Measurements from ENCODE around the gene SMR3B.

The SMR3B gene

GRCh38 chr4:70382691-70383181, at the start of gene SMR3B:
Gene SMR3B (plus strand): TSS chr4:70383131. CDS start chr4:70384511, 1,380 bp downstream.
- DNase-seq, result no peak

GRCh38 chr4:70334681-70335080, 48.2 kb upstream of the SMR3B start, which contains the start of gene CABS1:
Gene CABS1 (plus strand): TSS chr4:70334981. CDS start chr4:70335040, 59 bp downstream.
- no peak for DNase-seq

DNA sequence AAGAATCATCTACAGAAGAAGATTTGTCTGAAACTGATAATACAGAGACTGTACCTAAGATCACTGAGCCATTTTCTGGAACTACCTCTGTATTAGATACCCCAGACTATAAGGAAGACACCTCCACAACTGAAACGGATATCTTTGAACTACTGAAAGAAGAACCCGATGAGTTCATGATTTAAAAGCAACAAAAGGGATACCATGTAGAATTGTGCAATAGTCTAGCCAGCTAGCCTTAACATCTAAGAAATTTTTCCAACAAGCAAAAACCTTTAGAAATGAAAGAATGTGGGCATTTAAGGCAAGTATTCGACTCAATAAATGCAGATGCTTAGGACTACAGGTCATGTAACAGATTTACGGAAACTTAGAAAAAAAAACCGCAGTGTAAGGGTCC, 46.9 kb upstream of the SMR3B start:
- no peak for DNase-seq

DNA sequence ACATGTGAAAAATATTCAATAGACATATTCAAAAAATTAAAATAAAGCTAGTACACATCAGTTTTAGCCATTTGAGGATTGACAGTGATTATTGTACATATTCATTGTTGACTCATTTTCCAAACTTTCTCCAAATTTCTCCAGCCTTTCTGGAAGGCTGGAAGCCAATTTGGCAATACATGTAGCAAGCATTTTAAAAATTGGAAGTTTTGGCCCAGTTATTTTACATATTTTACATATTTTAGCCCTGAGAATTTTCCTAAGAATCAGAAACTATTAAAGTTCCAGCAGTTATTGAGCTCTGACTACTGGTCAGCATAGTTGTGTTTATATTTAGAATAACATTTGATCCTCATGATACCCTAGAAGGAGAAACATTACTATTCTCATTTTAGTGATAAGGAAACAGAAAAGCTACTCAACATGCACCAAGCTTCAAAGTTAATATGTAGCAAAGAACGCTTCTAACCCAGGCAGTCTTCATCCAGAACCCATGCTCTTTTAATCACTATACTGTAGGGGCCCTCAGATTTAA, 45.0 kb upstream of the SMR3B start:
- no peak for DNase-seq

DNA sequence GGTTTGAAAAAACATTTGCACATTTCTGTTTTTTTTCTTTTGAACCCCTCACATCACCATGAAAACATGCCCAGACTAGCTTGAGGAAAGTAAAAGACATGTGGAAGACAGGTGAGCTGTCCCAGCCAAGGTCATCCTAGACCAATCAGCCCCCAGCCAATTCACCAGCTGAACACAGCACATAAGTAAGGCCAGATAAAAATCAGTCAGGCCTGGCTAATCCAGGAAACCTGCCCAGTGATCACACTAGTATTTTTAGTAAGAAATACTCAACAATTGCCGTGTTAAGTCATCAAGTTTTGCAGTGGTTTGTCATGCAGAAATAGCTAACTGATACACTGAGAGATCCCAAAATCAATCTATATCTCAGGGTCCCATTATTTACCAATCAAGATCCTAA, 26.7 kb upstream of the SMR3B start:
- DNase-seq, result no peak

DNA sequence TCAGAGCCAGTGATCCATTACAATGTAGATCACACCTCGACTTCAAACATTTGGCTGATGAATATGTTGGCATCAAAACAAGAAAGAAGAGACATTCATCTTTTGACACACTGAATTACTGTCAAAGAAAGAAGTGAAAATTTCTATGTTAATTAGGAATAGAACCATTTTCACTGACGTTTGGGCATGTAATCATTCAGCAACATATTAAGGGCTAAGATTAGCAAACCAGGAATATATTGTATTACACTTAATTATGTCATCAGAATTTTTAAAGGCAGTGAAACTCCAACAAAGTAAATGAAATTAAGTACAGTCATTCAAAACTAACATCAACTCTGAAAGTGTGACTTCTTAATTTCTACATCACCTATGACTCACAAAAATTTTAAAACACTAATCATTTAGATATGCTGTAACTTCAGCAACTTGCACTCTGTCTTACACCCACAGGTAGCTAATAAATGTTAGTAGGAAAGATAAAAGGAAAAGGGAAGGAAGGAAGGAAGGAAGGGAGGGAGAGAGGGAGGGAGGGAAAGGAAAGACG, 23.7 kb upstream of the SMR3B start:
- no peak for DNase-seq

- DNase-seq, result no peak
Measured at GRCh38 chr4:70360460-70360859, 22.5 kb upstream of the SMR3B start, which contains the start of gene SMR3A. Gene SMR3A (plus strand): TSS chr4:70360760. CDS start chr4:70362116, 1,356 bp downstream.

- no peak for DNase-seq
Measured at GRCh38 chr4:70364002-70364401, 18.9 kb upstream of the SMR3B start.

DNA sequence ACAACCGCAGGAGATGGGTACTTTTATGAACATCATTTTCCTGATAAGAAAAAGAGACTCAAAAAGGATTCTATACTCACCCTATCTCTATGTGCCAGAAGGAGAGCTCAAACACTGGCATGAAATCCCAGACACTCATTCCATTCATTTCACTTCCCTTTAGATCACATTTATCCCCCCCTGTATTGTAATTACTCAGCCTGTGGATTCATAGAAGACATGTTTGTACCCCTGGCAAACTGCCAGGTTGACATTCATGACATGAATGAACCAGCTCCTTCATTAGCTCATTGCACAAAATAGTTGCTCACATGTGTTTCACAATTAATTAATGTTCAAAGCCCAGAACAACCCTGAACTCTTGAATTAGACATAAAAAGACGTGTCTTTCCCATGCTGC, 17.5 kb upstream of the SMR3B start:
- no peak for DNase-seq

DNA sequence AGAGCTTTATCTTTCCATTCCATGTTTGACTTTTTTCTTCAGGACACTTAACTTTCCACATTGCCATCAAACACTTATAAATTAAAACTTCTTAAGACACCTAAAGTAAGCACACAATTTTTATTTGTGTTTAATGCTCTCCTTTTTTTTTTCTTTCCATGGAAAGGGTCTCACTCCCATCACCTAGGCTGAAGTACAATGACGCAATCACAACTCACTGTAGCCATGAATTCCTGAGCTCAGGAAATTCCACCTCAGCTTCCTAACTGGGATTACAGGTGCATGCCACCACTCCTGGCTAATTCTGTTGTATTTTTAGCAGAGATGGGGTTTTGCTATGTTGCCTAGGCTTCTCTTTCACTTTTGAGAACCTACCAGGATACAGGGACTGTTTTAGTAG, 15.1 kb upstream of the SMR3B start:
- DNase-seq, result no peak

GRCh38 chr4:70371987-70372386, 10.9 kb upstream of the SMR3B start:
- no peak for DNase-seq

- DNase-seq, result no peak
Measured at GRCh38 chr4:70372760-70373159, 10.2 kb upstream of the SMR3B start.

DNA sequence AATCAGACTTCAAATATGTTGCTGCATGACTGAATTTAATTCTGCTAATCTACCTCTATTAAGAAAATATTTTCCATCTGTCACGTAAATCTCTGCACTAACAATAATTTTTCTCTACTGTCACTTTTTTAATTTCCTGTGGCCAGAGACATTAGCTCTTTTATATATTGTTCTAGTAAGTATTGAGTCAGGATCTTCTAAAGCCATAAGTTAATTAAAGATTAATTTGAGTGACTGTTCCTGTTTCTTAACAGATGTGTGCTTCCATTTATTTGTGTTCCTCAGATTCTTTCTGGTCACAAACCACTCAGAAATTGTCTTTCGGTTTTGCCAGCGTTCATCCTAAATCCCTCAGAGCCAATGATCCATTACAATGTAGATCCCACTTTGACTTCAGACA, 2.4 kb upstream of the SMR3B start:
- no peak for DNase-seq

- no peak for DNase-seq
Measured at GRCh38 chr4:70392057-70392776, 9.3 kb downstream of the SMR3B start.

DNA sequence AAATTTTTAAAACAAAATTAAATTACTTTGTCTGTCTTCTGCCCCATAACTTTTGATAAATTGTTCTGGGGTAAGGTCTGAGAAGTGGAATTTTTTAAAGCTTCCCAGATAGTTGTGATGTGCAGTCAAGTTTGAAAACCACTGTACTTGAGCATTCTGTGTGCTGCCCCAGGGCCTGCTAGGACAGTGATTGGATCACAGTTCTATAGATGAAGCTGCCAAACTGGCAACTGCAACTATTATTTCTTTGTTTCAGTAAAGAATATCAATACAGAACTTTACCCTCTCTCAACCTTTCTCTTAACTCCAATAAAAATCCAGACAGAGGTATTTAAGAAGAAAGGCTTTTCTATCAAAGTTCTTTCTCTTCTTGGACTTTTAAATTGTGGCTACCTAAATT, 14.6 kb downstream of the SMR3B start, which contains the start of gene OPRPN:
OPRPN (plus strand) TSS at position 361 of the 400 bp plus-strand sequence. CDS start 1,346 bp downstream, outside the sequence.
- DNase-seq, result no peak

- no peak for DNase-seq
Measured at GRCh38 chr4:70399319-70399718, 16.4 kb downstream of the SMR3B start.

GRCh38 chr4:70402762-70403161, 19.8 kb downstream of the SMR3B start:
- DNase-seq, result no peak

- no peak for DNase-seq
Measured at GRCh38 chr4:70405765-70406164, 22.8 kb downstream of the SMR3B start.

DNA sequence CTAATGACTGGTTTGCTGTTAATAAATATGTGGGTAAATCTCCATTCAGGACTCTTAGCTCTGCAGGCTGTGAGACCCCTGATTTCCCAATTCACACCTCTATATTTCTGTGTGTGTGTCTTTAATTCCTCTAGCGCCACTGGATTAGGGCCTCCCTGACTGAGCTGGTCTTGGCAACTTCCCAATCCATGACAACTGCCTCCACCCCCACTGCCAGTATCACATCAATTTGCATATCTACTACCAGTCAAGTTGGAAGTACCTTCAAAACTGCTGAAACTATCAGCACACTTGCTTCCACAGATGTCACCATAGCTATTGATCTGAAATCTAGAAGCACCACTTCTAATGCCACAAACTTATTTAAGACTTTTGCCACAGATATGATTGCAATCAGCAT, 42.4 kb downstream of the SMR3B start:
- DNase-seq, result no peak

DNA sequence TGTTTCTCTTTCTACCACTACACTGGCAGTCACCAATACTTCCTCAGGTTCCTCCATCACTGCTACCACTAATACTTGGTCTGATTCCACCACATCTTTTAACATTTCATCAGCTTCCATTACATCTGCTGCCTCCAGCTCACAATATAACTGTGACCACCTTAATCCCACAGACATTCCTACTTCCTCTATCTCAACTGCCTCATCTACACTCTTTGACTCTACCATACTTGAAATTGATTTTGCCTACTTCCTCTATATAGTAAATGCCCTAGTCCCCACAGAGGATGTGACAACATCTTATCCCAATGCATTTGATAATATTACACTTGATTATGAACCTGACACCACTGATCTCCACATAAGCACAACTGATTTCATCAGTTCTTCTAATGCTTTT, 43.9 kb downstream of the SMR3B start:
- DNase-seq, result no peak

- no peak for DNase-seq
Measured at GRCh38 chr4:70437197-70437596, 54.3 kb downstream of the SMR3B start.
